ENCODE measurements around the gene MLIP.

Gene MLIP

GRCh38 chr6:54085541-54085940 lies 25.7 kb upstream of the MLIP start:
- no peak overlapping the region for H3K27ac ChIP-seq
- TF ChIP-seq ZFX (IDR thresholded peaks at IDR 0.05; ENCODE audit: borderline replicate concordance) (no peak), CTCF (IDR thresholded peaks at IDR 0.05) (no peak)

GRCh38 chr6:54086439-54086838 lies 24.8 kb upstream of the MLIP start:
- TF ChIP-seq ZFX (IDR thresholded peaks at IDR 0.05; ENCODE audit: borderline replicate concordance) (no peak), CTCF (IDR thresholded peaks at IDR 0.05) (no peak)
- H3K27ac ChIP-seq = no peak overlapping the region

GRCh38 chr6:54087721-54088120 lies 23.5 kb upstream of the MLIP start:
- TF ChIP-seq CTCF (IDR thresholded peaks at IDR 0.05) (no peak), ZFX (IDR thresholded peaks at IDR 0.05; ENCODE audit: borderline replicate concordance) (no peak)
- no peak overlapping the region for H3K27ac ChIP-seq

GRCh38 chr6:54093326-54093948 lies 17.8 kb upstream of the MLIP start:
- no peak overlapping the region for H3K27ac ChIP-seq
- TF ChIP-seq ZFX (IDR thresholded peaks at IDR 0.05; ENCODE audit: borderline replicate concordance) (no peak), CTCF (IDR thresholded peaks at IDR 0.05) (no peak)

- TF ChIP-seq CTCF (IDR thresholded peaks at IDR 0.05) (no peak), ZFX (IDR thresholded peaks at IDR 0.05; ENCODE audit: borderline replicate concordance) (no peak)
- H3K27ac ChIP-seq = no peak overlapping the region
Measured at GRCh38 chr6:54094293-54094692, 16.9 kb upstream of the MLIP start.

GRCh38 chr6:54094786-54095185 lies 16.5 kb upstream of the MLIP start:
- no peak overlapping the region for H3K27ac ChIP-seq
- no peak for TF ChIP-seq CTCF (IDR thresholded peaks at IDR 0.05)
- TF ChIP-seq ZFX (IDR thresholded peaks at IDR 0.05; ENCODE audit: borderline replicate concordance) = no peak

- H3K27ac ChIP-seq = no peak overlapping the region
- TF ChIP-seq CTCF (IDR thresholded peaks at IDR 0.05) (no peak), ZFX (IDR thresholded peaks at IDR 0.05; ENCODE audit: borderline replicate concordance) (no peak)
Measured at GRCh38 chr6:54095723-54096122, 15.5 kb upstream of the MLIP start.

Measured in 22Rv1 (cell line).